NCI-H2171 treated with DMSO at 0.1 percent for 48 hours (cell line): Measurements from ENCODE around the gene SLC25A48.
"Not testable (repeated sequence)": the region's sequence is repeated elsewhere in the genome, so short reads cannot be mapped to it uniquely, and the experiment has no call there.

Experiments used
- DNase-seq: peaks from one replicate; lab custom pipeline; 2025; lab: John Stamatoyannopoulos, UW

The SLC25A48 gene

GRCh38 chr5:135857630-135858311, 23.3 kb downstream of the SLC25A48 start:
- no peak for DNase-seq

GRCh38 chr5:135859186-135859585, 24.7 kb downstream of the SLC25A48 start:
- not testable (repeated sequence) for DNase-seq

GRCh38 chr5:135859641-135860040, 25.2 kb downstream of the SLC25A48 start:
- DNase-seq = no peak

- DNase-seq = no peak
These were observed 27.2 kb downstream of the SLC25A48 start for GRCh38 chr5:135861641-135862040.

GRCh38 chr5:135862086-135862485, 27.6 kb downstream of the SLC25A48 start:
- DNase-seq = no peak

GRCh38 chr5:135862744-135863143, 28.3 kb downstream of the SLC25A48 start:
- no peak for DNase-seq

- DNase-seq = no peak
These were observed 30.3 kb downstream of the SLC25A48 start for GRCh38 chr5:135864503-135865435.

- no peak for DNase-seq
These were observed 31.6 kb downstream of the SLC25A48 start for GRCh38 chr5:135866016-135866415.

- no peak for DNase-seq
These were observed 33.1 kb downstream of the SLC25A48 start for GRCh38 chr5:135867599-135867998.

GRCh38 chr5:135868681-135869080, 34.2 kb downstream of the SLC25A48 start:
- no peak for DNase-seq

- DNase-seq = no peak
These were observed 34.8 kb downstream of the SLC25A48 start for GRCh38 chr5:135869276-135869675.

GRCh38 chr5:135869935-135870334, 35.5 kb downstream of the SLC25A48 start:
- no peak for DNase-seq

- DNase-seq = no peak
These were observed 36.9 kb downstream of the SLC25A48 start for GRCh38 chr5:135871268-135871915.

GRCh38 chr5:135873831-135874230, 39.4 kb downstream of the SLC25A48 start:
- no peak for DNase-seq

- DNase-seq = no peak
These were observed 40.0 kb downstream of the SLC25A48 start for GRCh38 chr5:135874461-135874860.

GRCh38 chr5:135875567-135875966, 41.1 kb downstream of the SLC25A48 start:
- DNase-seq = no peak

GRCh38 chr5:135876146-135876545, 41.7 kb downstream of the SLC25A48 start:
- DNase-seq = no peak

GRCh38 chr5:135877570-135878155, 43.2 kb downstream of the SLC25A48 start:
- no peak for DNase-seq

- no peak for DNase-seq
These were observed 43.7 kb downstream of the SLC25A48 start for GRCh38 chr5:135878156-135878620.

GRCh38 chr5:135879591-135879990, 45.1 kb downstream of the SLC25A48 start:
- no peak for DNase-seq

GRCh38 chr5:135880278-135880677, 45.8 kb downstream of the SLC25A48 start:
- peak; percentile 1 for DNase-seq

GRCh38 chr5:135880801-135881200, 46.3 kb downstream of the SLC25A48 start:
- no peak for DNase-seq
